H1 (cell line): Measurements from ENCODE around the gene RASA4B. TPM values are rescaled to one million over a fixed set of nuclear protein-coding genes. Genes with fewer than 3 reads are reported as not detected.
A peak's percentile ranks its signal among the peaks of the same experiment; 100 is the strongest.

Source experiments
- CTCF ChIA-PET: fragments of 300-600 bp; sonication (Branson Sonifier 250); formaldehyde crosslinking; loops from one replicate; lab custom pipeline; 2021; ENCODE audit not compliant: partially characterized antibody; lab: Charles Lee
- POLR2A ChIA-PET: fragments of 300-600 bp; sonication (Branson Sonifier 250); formaldehyde crosslinking; loops from one replicate; lab custom pipeline; 2021; ENCODE audit warnings: inconsistent platforms; ENCODE audit not compliant: partially characterized antibody; lab: Charles Lee
- DNase-seq, 2 experiments: peaks; one replicate each; pipeline versions ENCODE4 v3.0.0 to v3.0.0-alpha.2; 2010 to 2022; ENCODE audit warnings: low spot score in 2 of 2, low read depth in 1 of 2, mixed read lengths in 1 of 2
- FAIRE-seq: peaks from 2 replicates; lab custom pipeline; 2011; peaks lifted over from hg19 to GRCh38; lab: Jason Lieb, UNC
- H2AFZ ChIP-seq: 2 replicates; pipeline ENCODE4 v1.8.1; 2012; ENCODE audit warnings: low read length, inconsistent platforms
- H2AK5ac ChIP-seq: 2 replicates; pipeline ENCODE4 v1.6.1; 2013; ENCODE audit warnings: low read depth, low read length
- H2BK120ac ChIP-seq: replicated peaks from 2 replicates; pipeline ENCODE3; 2013; ENCODE audit warnings: low read depth, low read length, inconsistent platforms
- H2BK12ac ChIP-seq: 2 replicates; pipeline ENCODE4 v1.6.1; 2013; ENCODE audit warnings: low read depth, low read length
- H2BK15ac ChIP-seq: 2 replicates; pipeline ENCODE4 v1.6.1; 2013; ENCODE audit warnings: low read length
- H2BK20ac ChIP-seq: 2 replicates; pipeline ENCODE4 v1.6.1; 2013; ENCODE audit warnings: low read length
- H2BK5ac ChIP-seq: 2 replicates; pipeline ENCODE4 v1.6.1; 2013; ENCODE audit warnings: low read depth, low read length
- H3K14ac ChIP-seq: 2 replicates; pipeline ENCODE4 v1.6.1; 2013; ENCODE audit warnings: inconsistent platforms; ENCODE audit not compliant: insufficient read length
- H3K18ac ChIP-seq: 2 replicates; pipeline ENCODE4 v1.6.1; 2013; ENCODE audit warnings: low read length; ENCODE audit errors: extremely low read depth
- H3K23ac ChIP-seq: 2 replicates; pipeline ENCODE4 v1.6.1; 2013; ENCODE audit warnings: inconsistent platforms; ENCODE audit not compliant: insufficient read length
- H3K23me2 ChIP-seq: 2 replicates; pipeline ENCODE4 v1.6.1; 2013; ENCODE audit warnings: low read depth, low read length
- H3K27ac ChIP-seq: 2 replicates; pipeline ENCODE4 v1.6.1; 2011; ENCODE audit warnings: low read depth, low read length, inconsistent platforms
- H3K27me3 ChIP-seq, 4 experiments: replicated peaks in 1 of 4; 1 replicate in 1 of 4; 2 replicates in 3 of 4; pipeline versions ENCODE4 v1.6.1 to v1.8.1; 2011 to 2013; ENCODE audit warnings: low read length in 3 of 4, mild to moderate bottlenecking in 3 of 4, inconsistent platforms in 2 of 4, mixed read lengths in 2 of 4, moderate library complexity in 1 of 4; ENCODE audit not compliant: control insufficient read depth in 3 of 4, insufficient read depth in 3 of 4; ENCODE audit errors: extremely low read depth in 1 of 4
- H3K36me3 ChIP-seq, 4 experiments: 2 replicates each; pipeline versions ENCODE4 v1.6.1 to v1.8.1; 2011 to 2013; ENCODE audit warnings: mild to moderate bottlenecking in 4 of 4, low read length in 3 of 4, moderate library complexity in 2 of 4, control low read depth in 1 of 4, inconsistent platforms in 1 of 4; ENCODE audit not compliant: insufficient read depth in 4 of 4, control insufficient read depth in 2 of 4
- H3K4ac ChIP-seq: replicated peaks from 2 replicates; pipeline ENCODE3; 2013; ENCODE audit warnings: low read length, low read depth, mixed read lengths, inconsistent platforms; ENCODE audit not compliant: insufficient read length
- H3K4me1 ChIP-seq, 4 experiments: replicated peaks in 1 of 4; 1 replicate in 1 of 4; 2 replicates in 3 of 4; pipeline versions ENCODE4 v1.6.1 to v1.8.1; 2011 to 2013; ENCODE audit warnings: low read length in 3 of 4, inconsistent platforms in 2 of 4, mixed read lengths in 1 of 4; ENCODE audit not compliant: insufficient read depth in 4 of 4, control insufficient read depth in 3 of 4
- H3K4me2 ChIP-seq, 2 experiments: 2 replicates each; pipeline versions ENCODE4 v1.6.1 to v1.8.1; 2011 to 2013; ENCODE audit warnings: low read depth in 2 of 2, low read length in 2 of 2, control low read depth in 1 of 2, inconsistent platforms in 1 of 2, mild to moderate bottlenecking in 1 of 2; ENCODE audit not compliant: insufficient read depth in 1 of 2
- H3K4me3 ChIP-seq, 4 experiments: fragments of 200-600, 300-600 bp in 1 of 4; sonication (generic), shearing (Covaris generic), sonication (Bioruptor Twin) in 1 of 4; 2 replicates each; pipeline versions ENCODE4 v1.5.1 to v1.8.1; 2011 to 2016; ENCODE audit warnings: low read length in 4 of 4, low read depth in 3 of 4, control low read depth in 2 of 4, inconsistent platforms in 2 of 4, mild to moderate bottlenecking in 2 of 4, mixed read lengths in 1 of 4, moderate library complexity in 1 of 4; ENCODE audit not compliant: insufficient read depth in 2 of 4; ENCODE audit errors: extremely low read depth in 1 of 4
- H3K56ac ChIP-seq: replicated peaks from 2 replicates; pipeline ENCODE3; 2013; ENCODE audit warnings: low read depth, mild to moderate bottlenecking, mixed read lengths, low read length, inconsistent platforms; ENCODE audit not compliant: insufficient read length
- H3K79me1 ChIP-seq: 2 replicates; pipeline ENCODE4 v1.6.1; 2013; ENCODE audit warnings: low read depth, low read length, control low read depth
- H3K79me2 ChIP-seq, 2 experiments: 2 replicates each; pipeline versions ENCODE4 v1.6.1 to v1.8.1; 2012 to 2013; ENCODE audit warnings: low read length in 2 of 2, mild to moderate bottlenecking in 2 of 2, inconsistent platforms in 1 of 2; ENCODE audit not compliant: insufficient read depth in 2 of 2, control insufficient read depth in 1 of 2
- H3K9ac ChIP-seq, 4 experiments: replicated peaks in 1 of 4; 1 replicate in 1 of 4; 2 replicates in 3 of 4; pipeline versions ENCODE4 v1.6.1 to v1.8.1; 2011 to 2013; ENCODE audit warnings: low read depth in 3 of 4, low read length in 3 of 4, control low read depth in 2 of 4, mild to moderate bottlenecking in 2 of 4, moderate library complexity in 2 of 4, inconsistent platforms in 1 of 4; ENCODE audit errors: extremely low read depth in 1 of 4
- H3K9me3 ChIP-seq, 2 experiments: 2 replicates each; pipeline versions ENCODE4 v1.6.1 to v1.8.1; 2012 to 2013; ENCODE audit warnings: mild to moderate bottlenecking in 2 of 2, moderate library complexity in 2 of 2, control low read depth in 1 of 2, inconsistent platforms in 1 of 2, low read depth in 1 of 2, low read length in 1 of 2, mixed read lengths in 1 of 2; ENCODE audit not compliant: insufficient read depth in 2 of 2
- H4K20me1 ChIP-seq, 2 experiments: replicated peaks in 1 of 2; 2 replicates each; pipeline versions ENCODE3 to v1.8.1; 2011 to 2013; ENCODE audit warnings: inconsistent platforms in 2 of 2, low read length in 2 of 2, mild to moderate bottlenecking in 1 of 2; ENCODE audit not compliant: insufficient read depth in 2 of 2, control insufficient read depth in 1 of 2
- H4K5ac ChIP-seq: 2 replicates; pipeline ENCODE4 v1.6.1; 2013; ENCODE audit warnings: low read length, low read depth, mixed read lengths, inconsistent platforms; ENCODE audit not compliant: insufficient read length
- H4K8ac ChIP-seq: 2 replicates; pipeline ENCODE4 v1.8.0; 2013; ENCODE audit warnings: mild to moderate bottlenecking, moderate library complexity, low read length, inconsistent platforms; ENCODE audit not compliant: insufficient read depth; ENCODE audit errors: extremely low read depth
- H4K91ac ChIP-seq: replicated peaks from 2 replicates; pipeline ENCODE3; 2013; ENCODE audit warnings: low read length, mixed read lengths, inconsistent platforms; ENCODE audit not compliant: insufficient read length
- CTCF ChIP-seq, 3 experiments: IDR thresholded peaks; 1 replicate in 2 of 3; 2 replicates in 1 of 3; pipeline versions ENCODE4 v1.5.1 to v1.6.1; 2011; ENCODE audit warnings: low read length in 3 of 3, mild to moderate bottlenecking in 3 of 3, inconsistent platforms in 2 of 3, low read depth in 1 of 3, moderate library complexity in 1 of 3; ENCODE audit not compliant: insufficient read depth in 1 of 3; ENCODE audit errors: control extremely low read depth in 1 of 3
- RAD21 ChIP-seq, 2 experiments: IDR thresholded peaks in 1 of 2; conservative IDR thresholded peaks in 1 of 2; 2 replicates each; pipeline ENCODE4 v1.6.1; 2011; ENCODE audit warnings: low read depth in 2 of 2, low read length in 2 of 2, improper control_type of control experiment in 1 of 2, inconsistent platforms in 1 of 2, mild to moderate bottlenecking in 1 of 2, moderate library complexity in 1 of 2
- SP4 ChIP-seq: IDR thresholded peaks from 2 replicates; pipeline ENCODE4 v1.6.1; 2012; ENCODE audit warnings: low read length, inconsistent platforms
- SRF ChIP-seq: IDR thresholded peaks from 2 replicates; pipeline ENCODE4 v1.6.1; 2011; ENCODE audit warnings: mild to moderate bottlenecking, low read depth, low read length, moderate library complexity
- WGBS, 2 experiments: shearing (Covaris generic) in 1 of 2; methylation state at CpG; one replicate each; pipeline versions ENCODE4 v1.1.6 to v1.1.7; 2013 to 2015; ENCODE audit warnings: low lambda C conversion rate in 2 of 2, mixed read lengths in 2 of 2, inconsistent platforms in 1 of 2, low coverage in 1 of 2, missing lambda C conversion rate in 1 of 2; ENCODE audit not compliant: insufficient replicate concordance in 2 of 2, insufficient coverage in 1 of 2, insufficient read length in 1 of 2; ENCODE audit errors: extremely low coverage in 1 of 2, missing lambda C conversion rate in 1 of 2; 5-methylcytosine and 5-hydroxymethylcytosine counted together
- polyA plus RNA-seq, 7 experiments: library from polyadenylated mRNA; depleted of rRNA in 3 of 7; stranded (reverse) in 5 of 7; unstranded in 2 of 7; fragments of >200 nt in 5 of 7; fragments of 200-250 nt in 2 of 7; gene quantifications; 1 replicate in 5 of 7; 2 replicates in 1 of 7; 4 replicates in 1 of 7; pipeline versions ENCODE4 v1.2.1 to v1.2.3, GENCODE V29; 2011 to 2013; ENCODE audit warnings: missing spikeins in 2 of 7, mixed read lengths in 2 of 7
- total RNA-seq: library from RNA; stranded (reverse); fragmentation: NEBNext Ultra II Directional; extraction: Animal tissue kit (Norgen Biotek cat#: 25700); gene quantifications from 2 replicates; pipeline ENCODE4 v1.2.1, GENCODE V29; 2021

Gene RASA4B
- total and polyA plus RNA-seq, 2 of the 8 experiments (the other 6 are each of a cell fraction or from before 2014, with no cell fraction given): 3.4 to 6.7 TPM

DNA sequence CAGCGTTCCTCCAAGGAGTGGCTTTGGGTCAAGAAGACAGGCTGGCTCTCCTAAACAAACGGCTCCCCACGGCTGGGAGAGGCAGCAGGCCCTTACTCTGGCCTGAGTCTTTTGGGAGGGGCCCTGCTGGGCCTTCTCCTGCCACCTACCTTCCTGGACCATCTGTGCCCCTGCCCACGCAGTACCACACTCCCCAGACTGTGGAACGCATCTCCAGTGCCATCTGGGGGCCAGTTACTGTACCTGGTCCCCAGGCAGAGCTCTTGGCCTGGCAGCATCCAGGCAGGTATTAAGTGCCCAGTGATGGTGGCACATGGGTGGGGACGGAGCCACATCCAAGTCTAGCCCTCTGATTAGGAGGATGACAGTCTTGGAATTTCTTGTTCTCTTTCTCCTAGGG is 67.3 kb downstream of the RASA4B start:
- Histone ChIP-seq H3K27ac (no peak overlapping the region), H2BK5ac (0 out of 2 replicates have a peak overlapping the region, but pooled peaks have one; percentile 21), H2BK120ac (peak overlapping the region; percentile 22), H3K18ac (no peak overlapping the region), H4K91ac (no peak overlapping the region), H4K8ac (no peak overlapping the region; the same call in 1 of the 2 replicates), H3K23ac (no peak overlapping the region), H3K79me2 (no peaks in the 10 kb centered on the region), H3K14ac (no peak overlapping the region), H2BK20ac (no peak overlapping the region), H3K4me3 (no peak overlapping the region), H2AFZ (no peak overlapping the region), H4K20me1 (peaks cover 0 to 3% of the 10 kb centered on the region in 2 experiments), H3K23me2 (no peaks in the 10 kb centered on the region; the same call in 1 of the 2 replicates), H3K4ac (peak overlapping the region; percentile 38), H4K5ac (no peak overlapping the region), H3K4me1 (peaks cover 0 to 3% (median 0%) of the 10 kb centered on the region in 4 experiments; a peak in 2 of 7 replicates), H3K9me3 (no peaks in the 10 kb centered on the region), H2BK15ac (no peak overlapping the region), H3K36me3 (peaks cover 2 to 17% (median 6%) of the 10 kb centered on the region in 4 experiments; a peak in 4 of 8 replicates), H3K27me3 (no peaks in the 10 kb centered on the region), H3K4me2 (no peak overlapping the region), H3K79me1 (no peaks in the 10 kb centered on the region), H3K9ac (no peak overlapping the region), H3K56ac (no peak overlapping the region), H2AK5ac (no peak overlapping the region), H2BK12ac (no peak overlapping the region)
- peak; percentile 13 to 56; a peak in 3 of 4 replicates for TF ChIP-seq RAD21 (IDR thresholded peaks at IDR 0.05 in 1 of 2, conservative IDR thresholded peaks at IDR 0.05 in 1 of 2; ENCODE audit: low read depth in 2 of 2, low read length in 2 of 2)
- TF ChIP-seq SP4: no peak
- peak; percentile 28 to 41 (median 30) for TF ChIP-seq CTCF (IDR thresholded peaks at IDR 0.05; ENCODE audit: control extremely low read depth in 1 of 3, insufficient read depth in 1 of 3, low read depth in 1 of 3, low read length in 3 of 3)
- TF ChIP-seq SRF: no peak
- ChIA-PET POLR2A (interaction anchor here (0.9 to 3.8 kb wide), 3 partner anchors 9 to 54 kb away, joined by 3 to 25 read pairs (median 9); partner anchors contain the start of gene PRKRIP1), CTCF (interaction anchor here (0.6 to 4.0 kb wide), 10 partner anchors 11 to 464 kb away, joined by 3 to 22 read pairs (median 5); partner anchors contain the start of genes ALKBH4 and LRWD1)
- no peak for DNase-seq
- WGBS, 2 experiments: 88% methylated on average over 6 of the region's 6 CpGs; no CpG with 5 or more reads in 1 of the 2 experiments
- no peak for FAIRE-seq
